GM03348 (cell line): Measurements from ENCODE around the gene C1QL2.

ENCODE experiments used
- DNase-seq: peaks from one replicate; pipeline ENCODE4 v3.0.0; 2012; ENCODE audit warnings: low spot score

The C1QL2 gene

GRCh38 chr2:119179202-119179601 lies 20.7 kb upstream of the C1QL2 start:
- peak; percentile 59 for DNase-seq

GRCh38 chr2:119178776-119179175 lies 20.2 kb upstream of the C1QL2 start:
- DNase-seq: no peak

- no peak for DNase-seq
These were observed 19.3 kb upstream of the C1QL2 start for GRCh38 chr2:119177838-119178190.

- DNase-seq: no peak
These were observed 18.8 kb upstream of the C1QL2 start for GRCh38 chr2:119177171-119177837.

- DNase-seq: no peak
These were observed 17.0 kb upstream of the C1QL2 start for GRCh38 chr2:119175517-119175916.

- no peak for DNase-seq
These were observed 16.4 kb upstream of the C1QL2 start for GRCh38 chr2:119174993-119175347.

- peak; percentile 76 for DNase-seq
These were observed 15.9 kb upstream of the C1QL2 start for GRCh38 chr2:119174216-119174992.

- DNase-seq: no peak
These were observed 15.1 kb upstream of the C1QL2 start for GRCh38 chr2:119173556-119174060.

GRCh38 chr2:119170504-119170903 lies 12.0 kb upstream of the C1QL2 start:
- DNase-seq: no peak

GRCh38 chr2:119169717-119170116 lies 11.2 kb upstream of the C1QL2 start:
- no peak for DNase-seq

- DNase-seq: no peak
These were observed 1.9 kb upstream of the C1QL2 start for GRCh38 chr2:119160361-119160990.

GRCh38 chr2:119157850-119158511 lies 570 bp downstream of the C1QL2 start:
- no peak for DNase-seq

- DNase-seq: no peak
These were observed 1.4 kb downstream of the C1QL2 start for GRCh38 chr2:119156891-119157773.

- no peak for DNase-seq
These were observed 2.3 kb downstream of the C1QL2 start for GRCh38 chr2:119156105-119156890.

GRCh38 chr2:119155633-119156032 lies 2.9 kb downstream of the C1QL2 start:
- DNase-seq: no peak

GRCh38 chr2:119154076-119154475 lies 4.5 kb downstream of the C1QL2 start:
- DNase-seq: no peak

GRCh38 chr2:119149611-119150010 lies 8.9 kb downstream of the C1QL2 start:
- DNase-seq: no peak

GRCh38 chr2:119147776-119148715 lies 10.5 kb downstream of the C1QL2 start:
- DNase-seq: no peak

- no peak for DNase-seq
These were observed 13.7 kb downstream of the C1QL2 start for GRCh38 chr2:119144806-119145205.

- DNase-seq: no peak
These were observed 15.7 kb downstream of the C1QL2 start for GRCh38 chr2:119142824-119143223.
